Retinal pigment epithelial cell (primary cell): ENCODE data around the gene NDUFA12.
"Not testable (repeated sequence)": the region's sequence is repeated elsewhere in the genome, so short reads cannot be mapped to it uniquely, and the experiment has no call there.

Experiments
- DNase-seq: peaks from one replicate; pipeline ENCODE4 v3.0.0-alpha.2; 2010; ENCODE audit warnings: low read depth
- H3K4me3 ChIP-seq: 2 replicates; pipeline ENCODE4 v1.5.1; 2011; ENCODE audit warnings: mild to moderate bottlenecking, low read length, control low read depth, moderate library complexity
- CTCF ChIP-seq: conservative IDR thresholded peaks from 2 replicates; pipeline ENCODE4 v1.5.1; 2011; ENCODE audit warnings: low read depth, low read length, control low read depth, inconsistent platforms

NDUFA12 gene

GRCh38 chr12:94997061-94997460 lies 6.4 kb downstream of the NDUFA12 start:
- DNase-seq = no peak
- TF ChIP-seq CTCF = no peak
- H3K4me3 ChIP-seq = no peak overlapping the region

- H3K4me3 ChIP-seq = no peak overlapping the region
- no peak for DNase-seq
- TF ChIP-seq CTCF = no peak
These were observed 9.2 kb downstream of the NDUFA12 start for GRCh38 chr12:94994312-94994711.

GRCh38 chr12:94993855-94994254 lies 9.6 kb downstream of the NDUFA12 start:
- not testable (repeated sequence) for H3K4me3 ChIP-seq, DNase-seq

- DNase-seq = no peak
- no peak for TF ChIP-seq CTCF
- H3K4me3 ChIP-seq = no peak overlapping the region
These were observed 13.3 kb downstream of the NDUFA12 start for GRCh38 chr12:94990222-94990621.

- DNase-seq = no peak
- TF ChIP-seq CTCF = no peak
- H3K4me3 ChIP-seq = no peak overlapping the region
These were observed 15.0 kb downstream of the NDUFA12 start for GRCh38 chr12:94988471-94988870.

GRCh38 chr12:94987801-94988200 lies 15.7 kb downstream of the NDUFA12 start:
- DNase-seq = no peak
- no peak overlapping the region for H3K4me3 ChIP-seq
- TF ChIP-seq CTCF = no peak

- no peak overlapping the region for H3K4me3 ChIP-seq
- no peak for DNase-seq
- no peak for TF ChIP-seq CTCF
These were observed 16.3 kb downstream of the NDUFA12 start for GRCh38 chr12:94987076-94987669.

GRCh38 chr12:94985099-94985498 lies 18.4 kb downstream of the NDUFA12 start:
- not testable (repeated sequence) for DNase-seq, H3K4me3 ChIP-seq
